Retinal pigment epithelial cell (primary cell): ENCODE measurements around the gene APC2.
A peak's percentile ranks its signal among the peaks of the same experiment; 100 is the strongest.

Experiments used
- DNase-seq: peaks from one replicate; pipeline ENCODE4 v3.0.0-alpha.2; 2010; ENCODE audit warnings: low read depth
- H3K4me3 ChIP-seq: 2 replicates; pipeline ENCODE4 v1.5.1; 2011; ENCODE audit warnings: mild to moderate bottlenecking, low read length, control low read depth, moderate library complexity
- CTCF ChIP-seq: conservative IDR thresholded peaks from 2 replicates; pipeline ENCODE4 v1.5.1; 2011; ENCODE audit warnings: low read depth, low read length, control low read depth, inconsistent platforms

The APC2 gene

GRCh38 chr19:1445185-1445931 lies 4.6 kb upstream of the APC2 start:
- DNase-seq = no peak
- peak overlapping the region; percentile 41 for H3K4me3 ChIP-seq
- TF ChIP-seq CTCF = peak; percentile 67

DNA sequence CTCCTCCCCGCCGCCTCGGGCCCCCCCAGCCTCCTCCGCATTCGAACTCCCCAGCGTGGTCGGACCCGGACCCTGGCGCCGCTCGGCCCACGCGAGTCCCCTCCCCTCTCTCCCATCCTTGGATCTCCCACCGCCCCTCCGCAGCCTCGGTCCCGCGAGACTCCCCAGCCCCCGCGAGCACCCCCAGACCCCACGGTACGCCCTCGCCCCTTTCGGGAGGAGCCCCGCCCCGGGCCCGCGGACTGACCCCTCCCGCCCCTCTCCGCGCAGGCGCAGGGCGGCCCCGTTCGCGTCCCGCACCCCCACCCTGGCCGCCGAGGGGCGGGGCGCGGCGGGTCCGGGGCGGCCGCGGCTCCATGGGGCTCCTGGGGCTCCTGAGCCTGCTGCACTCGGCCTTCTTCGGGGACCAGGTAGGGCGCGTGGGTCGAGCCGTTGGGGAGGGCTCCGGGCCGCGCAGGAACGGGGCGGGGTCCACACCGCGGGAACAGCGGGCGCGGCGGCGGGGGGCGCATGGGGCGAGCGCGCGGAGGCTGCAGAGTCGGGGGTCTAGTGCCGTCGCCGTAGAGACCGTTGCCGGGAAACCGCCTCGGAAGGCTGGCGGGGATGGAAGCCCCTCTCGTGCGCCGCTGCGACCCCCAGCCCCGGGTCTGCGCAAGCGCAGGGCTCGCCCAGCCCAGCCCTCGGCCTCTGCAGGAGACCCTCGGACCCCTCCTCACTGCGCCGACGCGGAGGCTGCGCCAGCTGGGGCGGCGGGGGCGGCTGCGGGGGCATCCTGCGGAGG lies 3.8 kb upstream of the APC2 start:
- no peak for TF ChIP-seq CTCF
- H3K4me3 ChIP-seq = peak overlapping the region; percentile 24
- DNase-seq = no peak

- no peak for TF ChIP-seq CTCF
- DNase-seq = no peak
These were observed 3.0 kb upstream of the APC2 start for GRCh38 chr19:1446713-1447481.

GRCh38 chr19:1447504-1447903 lies 2.4 kb upstream of the APC2 start:
- H3K4me3 ChIP-seq = no peak overlapping the region
- no peak for DNase-seq
- TF ChIP-seq CTCF = no peak

More at GRCh38 chr19:1446713-1447481, 3.0 kb upstream of the APC2 start:
- no peak overlapping the region for H3K4me3 ChIP-seq

DNA sequence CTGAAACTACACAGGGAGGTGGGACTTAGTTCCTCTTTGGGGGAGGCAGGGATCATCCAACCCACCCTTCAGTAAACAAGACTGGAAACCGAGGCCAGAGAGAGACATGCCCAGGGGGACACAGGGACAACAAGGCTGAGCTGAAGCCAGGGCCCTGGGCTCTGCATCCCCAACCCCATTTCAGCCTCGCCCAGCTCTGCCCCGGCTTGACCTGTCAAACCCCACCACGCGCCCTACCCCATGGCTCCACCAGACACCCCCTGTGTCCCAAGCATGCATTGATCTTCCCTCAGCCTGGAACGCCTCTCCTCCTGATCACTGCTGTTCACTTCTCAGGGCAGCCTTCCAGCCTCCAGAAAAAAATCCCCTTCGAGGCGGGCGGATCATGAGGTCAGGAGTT lies 2.0 kb upstream of the APC2 start:
- no peak overlapping the region for H3K4me3 ChIP-seq
- no peak for DNase-seq
- TF ChIP-seq CTCF = no peak

DNA sequence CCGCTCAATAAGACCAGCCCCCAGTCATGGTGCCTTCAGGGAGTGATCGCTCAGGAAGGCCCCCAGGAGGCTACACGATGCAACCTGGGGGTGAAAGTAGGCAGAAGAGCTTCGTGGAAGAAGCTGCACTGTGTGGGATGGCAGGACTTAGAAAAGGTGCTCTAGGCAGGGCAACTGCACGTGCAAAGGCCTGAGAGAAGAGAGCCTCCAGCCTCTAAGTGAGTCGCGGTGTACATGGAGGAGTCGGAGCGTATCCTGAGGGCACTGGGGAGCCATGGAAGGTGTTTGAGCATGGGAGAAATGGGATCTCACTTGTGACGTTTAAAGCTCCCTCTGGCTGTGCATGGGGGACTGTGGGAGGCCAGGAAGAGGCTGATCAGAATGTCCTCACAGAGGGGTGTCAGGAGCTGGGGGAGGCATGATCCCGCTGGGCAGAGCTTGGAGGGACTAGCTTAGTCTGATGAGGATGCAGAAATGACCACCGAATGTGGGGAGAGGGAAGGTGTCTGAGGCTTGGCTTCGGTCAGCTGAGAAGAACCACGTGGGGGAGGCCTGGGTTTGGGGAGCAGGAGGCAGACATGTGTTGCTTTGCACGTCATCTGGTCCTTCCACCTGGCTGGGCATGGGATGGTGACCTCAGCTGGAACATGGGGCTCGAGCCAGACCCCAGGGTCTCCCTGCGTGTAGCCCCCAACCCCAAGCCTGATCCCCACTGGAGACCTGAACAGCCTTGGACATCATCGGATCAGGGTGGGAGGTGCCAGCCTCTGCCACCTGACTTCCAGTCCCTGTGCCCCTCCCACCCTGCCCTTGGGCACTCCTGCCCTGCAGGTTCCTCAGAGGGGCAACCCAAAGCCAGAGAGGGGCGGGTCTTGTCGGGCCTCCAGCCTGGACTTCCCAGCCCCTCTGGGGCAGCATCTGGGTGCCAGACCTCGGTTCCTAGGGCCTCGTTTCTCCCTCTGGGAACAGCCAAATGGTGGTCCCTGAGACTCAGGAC lies 1.1 kb downstream of the APC2 start:
- no peak for TF ChIP-seq CTCF
- no peak for DNase-seq
- no peak overlapping the region for H3K4me3 ChIP-seq
